ENCODE measurements around the gene EPGN.

- TF ChIP-seq REST (IDR thresholded peaks at IDR 0.05; ENCODE audit: insufficient read depth in 1 of 2, low read depth in 2 of 2, low read length in 2 of 2), result no peak
- no peak for TF ChIP-seq POLR2AphosphoS5 (IDR thresholded peaks at IDR 0.05; ENCODE audit: low read depth, low read length)
- no peak for TF ChIP-seq TAF1 (IDR thresholded peaks at IDR 0.05; ENCODE audit: borderline replicate concordance, insufficient read depth, low read length)
Measured at GRCh38 chr4:74329307-74329706, 21.0 kb downstream of the EPGN start.
